Measurements from ENCODE around the gene PARP11. TPM values are rescaled to one million over a fixed set of nuclear protein-coding genes. Genes with fewer than 3 reads are reported as not detected.
A peak's percentile ranks its signal among the peaks of the same experiment; 100 is the strongest.

The PARP11 gene
- total and polyA plus RNA-seq, 3 experiments from 2014 or later = 9.3 to 14.8 (median 12.4) TPM

- peaks cover under 1 to 65% (median 15%) of the 10 kb centered on the region in 3 donors for H3K36me3 Mint-ChIP-seq
- no peak for DNase-seq
- Histone ChIP-seq H3K36me3 (ENCODE audit: insufficient read depth, low read length) (no peaks in the 10 kb centered on the region), H3K9me3 (ENCODE audit: low read length) (no peaks in the 10 kb centered on the region), H3K27me3 (ENCODE audit: insufficient read depth, low read length, poor library complexity, severe bottlenecking) (no peaks in the 10 kb centered on the region), H3K4me3 (ENCODE audit: low read length) (no peak overlapping the region), H3K4me1 (ENCODE audit: insufficient read depth, low read length) (no peaks in the 10 kb centered on the region), H3K27ac (ENCODE audit: low read depth, low read length) (no peak overlapping the region)
- H3K27ac Mint-ChIP-seq = no peak overlapping the region
- no peaks in the 10 kb centered on the region for H3K9me3 Mint-ChIP-seq
- ChIA-PET POLR2A (no interaction called here), CTCF (interaction anchor here (1.1 to 1.2 kb wide), 2 partner anchors 26 to 497 kb away, joined by 3 read pairs; no protein-coding TSS in a partner anchor)
- H3K4me3 Mint-ChIP-seq = no peak overlapping the region
- no peaks in the 10 kb centered on the region for H3K4me1 Mint-ChIP-seq
- H3K27me3 Mint-ChIP-seq = peaks cover 0 to 3% of the 10 kb centered on the region in 2 donors
These were observed 70.5 kb downstream of the PARP11 start for GRCh38 chr12:3802721-3803120.

GRCh38 chr12:3797531-3798048 lies 75.6 kb downstream of the PARP11 start:
- Histone ChIP-seq H3K9me3 (ENCODE audit: low read length) (no peaks in the 10 kb centered on the region), H3K4me3 (ENCODE audit: low read length) (no peak overlapping the region), H3K36me3 (ENCODE audit: insufficient read depth, low read length) (no peaks in the 10 kb centered on the region), H3K27me3 (ENCODE audit: insufficient read depth, low read length, poor library complexity, severe bottlenecking) (no peaks in the 10 kb centered on the region), H3K27ac (ENCODE audit: low read depth, low read length) (no peak overlapping the region), H3K4me1 (ENCODE audit: insufficient read depth, low read length) (no peaks in the 10 kb centered on the region)
- peaks cover 0 to 1% of the 10 kb centered on the region in 2 donors for H3K27me3 Mint-ChIP-seq
- POLR2A ChIA-PET = no interaction called here
- H3K36me3 Mint-ChIP-seq = peaks cover 4 to 57% (median 29%) of the 10 kb centered on the region in 3 donors
- no peak overlapping the region for H3K27ac Mint-ChIP-seq
- no peak for DNase-seq
- CTCF ChIA-PET = no interaction called here
- no peaks in the 10 kb centered on the region for H3K4me1 Mint-ChIP-seq
- H3K9me3 Mint-ChIP-seq = no peaks in the 10 kb centered on the region
- peak overlapping the region in 1 of 7 donors; percentile 34 for H3K4me3 Mint-ChIP-seq

GRCh38 chr12:3795492-3796133 lies 77.6 kb downstream of the PARP11 start:
- Histone ChIP-seq H3K4me3 (ENCODE audit: low read length) (no peak overlapping the region), H3K27ac (ENCODE audit: low read depth, low read length) (no peak overlapping the region), H3K4me1 (ENCODE audit: insufficient read depth, low read length) (no peaks in the 10 kb centered on the region), H3K9me3 (ENCODE audit: low read length) (no peaks in the 10 kb centered on the region), H3K27me3 (ENCODE audit: insufficient read depth, low read length, poor library complexity, severe bottlenecking) (no peaks in the 10 kb centered on the region), H3K36me3 (ENCODE audit: insufficient read depth, low read length) (no peaks in the 10 kb centered on the region)
- H3K4me3 Mint-ChIP-seq = no peak overlapping the region
- H3K9me3 Mint-ChIP-seq = no peaks in the 10 kb centered on the region
- POLR2A ChIA-PET = no interaction called here
- CTCF ChIA-PET = interaction anchor here (1.2 kb wide), 1 partner anchor 10 kb away, joined by 3 read pairs; no protein-coding TSS in a partner anchor
- H3K36me3 Mint-ChIP-seq = peaks cover 4 to 51% (median 24%) of the 10 kb centered on the region in 3 donors
- H3K4me1 Mint-ChIP-seq = no peaks in the 10 kb centered on the region
- DNase-seq = no peak
- H3K27me3 Mint-ChIP-seq = no peaks in the 10 kb centered on the region
- H3K27ac Mint-ChIP-seq = no peak overlapping the region

GRCh38 chr12:3795066-3795465 lies 78.1 kb downstream of the PARP11 start:
- Histone ChIP-seq H3K4me1 (ENCODE audit: insufficient read depth, low read length) (no peaks in the 10 kb centered on the region), H3K36me3 (ENCODE audit: insufficient read depth, low read length) (no peaks in the 10 kb centered on the region), H3K9me3 (ENCODE audit: low read length) (no peaks in the 10 kb centered on the region), H3K27ac (ENCODE audit: low read depth, low read length) (no peak overlapping the region), H3K4me3 (ENCODE audit: low read length) (no peak overlapping the region), H3K27me3 (ENCODE audit: insufficient read depth, low read length, poor library complexity, severe bottlenecking) (no peaks in the 10 kb centered on the region)
- ChIA-PET POLR2A (no interaction called here), CTCF (no interaction called here)
- Mint-ChIP-seq H3K9me3 (no peaks in the 10 kb centered on the region), H3K4me3 (no peak overlapping the region), H3K27me3 (no peaks in the 10 kb centered on the region), H3K27ac (no peak overlapping the region), H3K36me3 (peaks cover 4 to 47% (median 23%) of the 10 kb centered on the region in 3 donors), H3K4me1 (no peaks in the 10 kb centered on the region)
- no peak for DNase-seq

GRCh38 chr12:3792623-3793288 lies 80.4 kb downstream of the PARP11 start:
- H3K4me1 Mint-ChIP-seq = no peaks in the 10 kb centered on the region
- Histone ChIP-seq H3K9me3 (ENCODE audit: low read length) (no peaks in the 10 kb centered on the region), H3K27me3 (ENCODE audit: insufficient read depth, low read length, poor library complexity, severe bottlenecking) (no peaks in the 10 kb centered on the region), H3K27ac (ENCODE audit: low read depth, low read length) (no peak overlapping the region), H3K4me1 (ENCODE audit: insufficient read depth, low read length) (no peaks in the 10 kb centered on the region), H3K36me3 (ENCODE audit: insufficient read depth, low read length) (no peaks in the 10 kb centered on the region), H3K4me3 (ENCODE audit: low read length) (no peak overlapping the region)
- no peak for DNase-seq
- peak overlapping the region in 1 of 8 donors; percentile 55 for H3K27ac Mint-ChIP-seq
- peaks cover 0 to 3% of the 10 kb centered on the region in 2 donors for H3K27me3 Mint-ChIP-seq
- H3K9me3 Mint-ChIP-seq = peaks cover 0 to 5% (median 2%) of the 10 kb centered on the region in 5 donors
- H3K4me3 Mint-ChIP-seq = no peak overlapping the region
- ChIA-PET CTCF (interaction anchor here (1.1 kb wide), 1 partner anchor 493 kb away, joined by 4 read pairs; no protein-coding TSS in a partner anchor), POLR2A (no interaction called here)
- H3K36me3 Mint-ChIP-seq = peaks cover 19 to 39% (median 24%) of the 10 kb centered on the region in 3 donors

- H3K36me3 ChIP-seq (ENCODE audit: insufficient read depth, low read length) = no peaks in the 10 kb centered on the region
- H3K4me3 ChIP-seq (ENCODE audit: low read length) = no peak overlapping the region
- no peaks in the 10 kb centered on the region for H3K9me3 ChIP-seq (ENCODE audit: low read length)
- H3K27ac ChIP-seq (ENCODE audit: low read depth, low read length) = no peak overlapping the region
- H3K4me1 Mint-ChIP-seq = no peaks in the 10 kb centered on the region
- ChIA-PET CTCF (interaction anchor here (0.8 kb wide), 1 partner anchor 491 kb away, joined by 3 read pairs; no protein-coding TSS in a partner anchor), POLR2A (interaction anchor here (0.5 kb wide), 1 partner anchor 1084 kb away, joined by 3 read pairs; no protein-coding TSS in a partner anchor)
- peaks cover 20 to 37% (median 30%) of the 10 kb centered on the region in 3 donors for H3K36me3 Mint-ChIP-seq
- peaks cover 0 to 5% (median 2%) of the 10 kb centered on the region in 5 donors for H3K9me3 Mint-ChIP-seq
- H3K27ac Mint-ChIP-seq = no peak overlapping the region
- no peak overlapping the region for H3K4me3 Mint-ChIP-seq
- no peaks in the 10 kb centered on the region for H3K27me3 ChIP-seq (ENCODE audit: insufficient read depth, low read length, poor library complexity, severe bottlenecking)
- no peak for DNase-seq
- no peaks in the 10 kb centered on the region for H3K4me1 ChIP-seq (ENCODE audit: insufficient read depth, low read length)
- H3K27me3 Mint-ChIP-seq = peaks cover 0 to 3% of the 10 kb centered on the region in 2 donors
These were observed 81.8 kb downstream of the PARP11 start for GRCh38 chr12:3791256-3791874.

- DNase-seq = no peak
- Mint-ChIP-seq H3K9me3 (peaks cover 0 to 5% (median 2%) of the 10 kb centered on the region in 5 donors), H3K36me3 (peaks cover 18 to 35% (median 30%) of the 10 kb centered on the region in 3 donors), H3K4me1 (no peaks in the 10 kb centered on the region), H3K27ac (no peak overlapping the region), H3K27me3 (peaks cover 0 to 3% of the 10 kb centered on the region in 2 donors), H3K4me3 (no peak overlapping the region)
- Histone ChIP-seq H3K4me3 (ENCODE audit: low read length) (no peak overlapping the region), H3K27me3 (ENCODE audit: insufficient read depth, low read length, poor library complexity, severe bottlenecking) (no peaks in the 10 kb centered on the region), H3K27ac (ENCODE audit: low read depth, low read length) (no peak overlapping the region), H3K36me3 (ENCODE audit: insufficient read depth, low read length) (no peaks in the 10 kb centered on the region), H3K4me1 (ENCODE audit: insufficient read depth, low read length) (no peaks in the 10 kb centered on the region), H3K9me3 (ENCODE audit: low read length) (no peaks in the 10 kb centered on the region)
- CTCF ChIA-PET = no interaction called here
- POLR2A ChIA-PET = interaction anchor here (0.5 kb wide), 1 partner anchor 1083 kb away, joined by 3 read pairs; no protein-coding TSS in a partner anchor
These were observed 82.6 kb downstream of the PARP11 start for GRCh38 chr12:3790642-3791041.

Measured in CD8-positive, alpha-beta memory T cell (primary cell).